Neuronal stem cell (in vitro differentiated cells): ENCODE results near the gene PRTFDC1.
"Not testable (repeated sequence)": the region's sequence is repeated elsewhere in the genome, so short reads cannot be mapped to it uniquely, and the experiment has no call there.

Experiments used
- DNase-seq: peaks from one replicate; pipeline ENCODE4 v3.0.0-alpha.2; 2013; ENCODE audit warnings: low spot score
- H2AFZ ChIP-seq: one replicate; pipeline ENCODE4 v1.6.1; 2013; ENCODE audit warnings: mild to moderate bottlenecking, low read length, inconsistent platforms
- H2AK5ac ChIP-seq: 2 replicates; pipeline ENCODE4 v1.6.1; 2013; ENCODE audit warnings: low read depth, mild to moderate bottlenecking, inconsistent platforms, low read length, moderate library complexity, mixed read lengths
- H2BK120ac ChIP-seq: 2 replicates; pipeline ENCODE4 v1.6.1; 2013; ENCODE audit warnings: low read depth, mild to moderate bottlenecking, inconsistent platforms, low read length, moderate library complexity, mixed read lengths
- H2BK12ac ChIP-seq: one replicate; pipeline ENCODE4 v1.6.1; 2013; ENCODE audit warnings: low read length, inconsistent platforms
- H2BK15ac ChIP-seq: 2 replicates; pipeline ENCODE4 v1.6.1; 2013; ENCODE audit warnings: mild to moderate bottlenecking, low read length, inconsistent platforms, mixed read lengths
- H2BK5ac ChIP-seq: one replicate; pipeline ENCODE4 v1.6.1; 2013; ENCODE audit warnings: inconsistent platforms, mild to moderate bottlenecking, low read length, moderate library complexity
- H3K14ac ChIP-seq: one replicate; pipeline ENCODE4 v1.6.1; 2013; ENCODE audit warnings: low read length, inconsistent platforms
- H3K18ac ChIP-seq: 2 replicates; pipeline ENCODE4 v1.6.1; 2013; ENCODE audit warnings: low read length, inconsistent platforms
- H3K23ac ChIP-seq: 2 replicates; pipeline ENCODE4 v1.6.1; 2013; ENCODE audit warnings: low read depth, mild to moderate bottlenecking, mixed read lengths, low read length, inconsistent platforms; ENCODE audit not compliant: poor library complexity
- H3K27ac ChIP-seq: replicated peaks from 3 replicates; pipeline ENCODE4 v1.5.1; 2013; ENCODE audit warnings: low read length, inconsistent platforms
- H3K27me3 ChIP-seq, 3 experiments: 2 replicates each; pipeline ENCODE4 v1.6.1; 2013; ENCODE audit warnings: low read length in 3 of 3, mild to moderate bottlenecking in 2 of 3, inconsistent platforms in 1 of 3, low read depth in 1 of 3, mixed read lengths in 1 of 3, moderate library complexity in 1 of 3; ENCODE audit not compliant: control insufficient read depth in 3 of 3, insufficient read depth in 3 of 3
- H3K36me3 ChIP-seq, 2 donors: replicated peaks in 1 of 2; 2 replicates each; pipeline ENCODE4 v1.6.1; 2013; ENCODE audit warnings: low read length in 2 of 2; ENCODE audit not compliant: control insufficient read depth in 2 of 2, insufficient read depth in 2 of 2
- H3K4ac ChIP-seq: 2 replicates; pipeline ENCODE4 v1.6.1; 2013; ENCODE audit warnings: inconsistent platforms, mild to moderate bottlenecking, low read length, moderate library complexity
- H3K4me1 ChIP-seq, 2 donors: 1 replicate in 1 of 2; 2 replicates in 1 of 2; pipeline ENCODE4 v1.6.1; 2013; ENCODE audit warnings: low read length in 2 of 2, low read depth in 1 of 2; ENCODE audit not compliant: control insufficient read depth in 2 of 2, insufficient read depth in 1 of 2
- H3K4me2 ChIP-seq: one replicate; pipeline ENCODE4 v1.6.1; 2013; ENCODE audit warnings: mild to moderate bottlenecking, low read length, inconsistent platforms; ENCODE audit not compliant: insufficient read depth, poor library complexity, severe bottlenecking
- H3K4me3 ChIP-seq, 2 donors: 2 replicates each; pipeline ENCODE4 v1.5.1; 2013; ENCODE audit warnings: low read length in 2 of 2, mild to moderate bottlenecking in 2 of 2, inconsistent platforms in 1 of 2, moderate library complexity in 1 of 2
- H3K79me1 ChIP-seq: one replicate; pipeline ENCODE4 v1.6.1; 2013; ENCODE audit warnings: low read depth, mild to moderate bottlenecking, inconsistent platforms, low read length, moderate library complexity
- H3K9ac ChIP-seq: one replicate; pipeline ENCODE4 v1.6.1; 2013; ENCODE audit warnings: mild to moderate bottlenecking, low read depth, low read length, inconsistent platforms; ENCODE audit not compliant: poor library complexity
- H3K9me3 ChIP-seq, 2 donors: replicated peaks in 1 of 2; 2 replicates each; pipeline versions ENCODE3 to v1.6.1; 2013; ENCODE audit warnings: low read length in 2 of 2, mild to moderate bottlenecking in 2 of 2, inconsistent platforms in 1 of 2, low read depth in 1 of 2, mixed read lengths in 1 of 2, moderate library complexity in 1 of 2; ENCODE audit not compliant: control insufficient read depth in 2 of 2, insufficient read depth in 1 of 2
- H4K8ac ChIP-seq: one replicate; pipeline ENCODE4 v1.6.1; 2013; ENCODE audit warnings: low read depth, mild to moderate bottlenecking, inconsistent platforms, low read length, moderate library complexity
- H4K91ac ChIP-seq: one replicate; pipeline ENCODE4 v1.6.1; 2013; ENCODE audit warnings: low read length, low read depth, mild to moderate bottlenecking, inconsistent platforms; ENCODE audit not compliant: poor library complexity
- WGBS, 2 donors: extraction: QIAGEN DNeasy Blood & Tissue Kit; methylation state at CpG; one replicate each; pipeline ENCODE4 v1.1.7; 2013; ENCODE audit warnings: missing lambda C conversion rate in 2 of 2, mixed read lengths in 1 of 2; ENCODE audit not compliant: insufficient read length in 2 of 2, insufficient replicate concordance in 1 of 2; ENCODE audit errors: extremely low coverage in 2 of 2; 5-methylcytosine and 5-hydroxymethylcytosine counted together

Gene PRTFDC1

DNA sequence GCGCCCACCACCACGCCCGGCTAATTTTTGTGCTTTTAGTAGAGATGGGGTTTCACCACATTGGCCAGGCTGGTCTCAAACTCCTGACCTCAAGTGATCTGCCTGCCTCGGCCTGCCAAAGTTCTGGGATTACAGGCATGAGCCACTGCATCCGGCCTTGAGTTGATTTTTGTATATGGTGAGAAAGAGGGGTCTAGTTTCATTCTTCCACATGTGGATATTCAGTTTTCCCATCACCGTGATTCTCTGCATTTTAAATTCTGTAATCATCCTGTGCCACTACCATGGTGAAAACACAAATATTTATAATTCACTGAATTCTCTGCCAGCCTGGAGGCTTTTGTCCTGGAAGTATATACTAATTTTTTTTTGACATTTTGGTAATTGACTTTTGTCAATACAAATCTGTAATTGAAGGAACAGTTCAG, 5.2 kb upstream of the PRTFDC1 start:
- H2BK5ac ChIP-seq, H3K9me3 ChIP-seq, DNase-seq, H3K14ac ChIP-seq, H2BK15ac ChIP-seq, H4K91ac ChIP-seq, H2AK5ac ChIP-seq, H3K27me3 ChIP-seq, H3K4ac ChIP-seq, H3K23ac ChIP-seq, H2AFZ ChIP-seq, H2BK120ac ChIP-seq, H4K8ac ChIP-seq, H3K27ac ChIP-seq, H3K4me3 ChIP-seq, H3K9ac ChIP-seq, H3K36me3 ChIP-seq, H3K4me2 ChIP-seq, H2BK12ac ChIP-seq, H3K18ac ChIP-seq, H3K79me1 ChIP-seq: not testable (repeated sequence)
- peaks cover 3 to 29% of the 10 kb centered on the region in 2 donors for H3K4me1 ChIP-seq
- no CpG with 5 or more reads among the region's 6 CpGs for WGBS, 2 donors

DNA sequence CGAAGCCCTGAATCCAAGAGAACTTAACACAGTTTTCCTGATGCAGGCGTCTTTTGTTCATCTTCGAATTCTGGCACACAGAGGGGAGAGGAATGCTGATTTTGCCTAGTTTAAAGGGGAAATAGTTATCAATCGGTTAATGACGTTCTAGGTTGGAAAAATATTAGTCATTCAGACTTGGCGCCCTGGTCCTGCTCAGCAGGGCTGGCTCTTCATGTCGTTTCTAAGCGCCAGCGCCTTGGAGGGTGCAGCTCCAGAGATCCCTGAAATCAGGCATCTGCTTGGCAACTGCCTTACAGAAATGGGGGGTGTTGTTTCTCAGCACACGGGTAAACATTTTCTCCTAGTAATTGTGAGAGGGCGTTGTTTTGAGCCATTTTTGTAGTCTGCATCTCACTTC, 1.3 kb upstream of the PRTFDC1 start:
- no peak overlapping the region for H3K23ac ChIP-seq
- peak overlapping the region; percentile 40 for H2AFZ ChIP-seq
- H4K8ac ChIP-seq, result no peak overlapping the region
- no peaks in the 10 kb centered on the region for H3K79me1 ChIP-seq
- no peak overlapping the region for H2BK15ac ChIP-seq
- no peak overlapping the region for H3K27ac ChIP-seq
- H3K14ac ChIP-seq, result no peak overlapping the region
- H2AK5ac ChIP-seq, result no peak overlapping the region
- WGBS, 2 donors, result no CpG with 5 or more reads among the region's 11 CpGs
- no peak overlapping the region for H3K18ac ChIP-seq
- H3K27me3 ChIP-seq, result no peaks in the 10 kb centered on the region
- H2BK12ac ChIP-seq, result no peak overlapping the region
- peaks cover 16 to 29% of the 10 kb centered on the region in 2 donors for H3K4me1 ChIP-seq
- no peak overlapping the region for H3K9ac ChIP-seq
- no peak overlapping the region for H4K91ac ChIP-seq
- H3K4ac ChIP-seq, result no peak overlapping the region
- no peak overlapping the region for H3K4me2 ChIP-seq
- no peaks in the 10 kb centered on the region for H3K9me3 ChIP-seq
- H3K4me3 ChIP-seq, result no peak overlapping the region
- no peaks in the 10 kb centered on the region for H3K36me3 ChIP-seq
- no peak overlapping the region for H2BK5ac ChIP-seq
- DNase-seq, result no peak
- no peak overlapping the region for H2BK120ac ChIP-seq

DNA sequence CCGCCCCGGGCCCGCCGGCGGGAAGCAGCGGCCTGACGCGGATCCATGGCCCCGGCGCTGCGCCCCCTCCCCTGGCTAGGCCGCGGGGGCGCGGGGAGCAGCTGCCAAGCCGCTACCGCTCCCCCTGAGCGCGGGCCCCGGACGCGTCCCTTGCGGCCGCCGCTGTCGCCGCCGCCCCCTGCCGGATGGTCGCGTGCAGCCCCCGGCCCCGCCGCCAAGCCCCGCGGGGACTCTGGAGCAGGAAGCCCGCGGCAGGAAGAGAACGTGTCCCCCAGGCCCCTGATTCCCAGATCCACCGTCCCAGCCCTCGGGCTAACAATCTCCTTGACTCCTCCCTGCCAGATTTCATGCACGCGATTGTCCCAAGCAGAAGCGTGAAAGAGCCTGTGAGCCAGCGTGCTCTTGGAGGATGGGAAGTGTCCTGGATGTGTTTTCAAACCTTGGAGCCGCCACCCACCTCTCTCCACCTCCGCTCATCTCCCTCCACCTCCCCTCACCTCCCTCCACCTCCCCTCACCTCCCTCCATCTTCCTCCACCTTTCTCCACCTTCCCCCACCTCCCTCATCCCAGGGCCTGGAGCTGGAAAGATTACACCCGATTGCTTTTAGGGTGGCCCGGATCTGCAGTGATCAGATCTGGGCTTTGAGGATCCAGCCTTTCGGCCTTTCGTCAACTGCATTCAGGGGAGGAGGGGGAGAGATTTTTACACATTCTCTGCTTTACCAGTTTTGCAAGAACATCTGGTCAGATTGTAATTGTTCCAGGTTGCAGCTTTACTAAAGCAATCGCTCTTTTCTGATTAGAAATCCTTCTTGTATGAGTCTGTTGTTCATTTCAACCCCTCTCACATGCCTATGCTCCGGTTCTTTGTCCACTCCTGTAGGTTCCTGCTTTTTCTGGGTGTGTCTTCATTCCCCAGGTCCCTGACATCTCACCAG, 570 bp upstream of the PRTFDC1 start:
- Histone ChIP-seq H2BK5ac (no peak overlapping the region), H3K4me1 (peaks cover 16 to 22% of the 10 kb centered on the region in 2 donors), H3K23ac (peak overlapping the region; percentile 56), H4K91ac (no peak overlapping the region), H2BK12ac (no peak overlapping the region), H2AFZ (peak overlapping the region; percentile 40), H2BK15ac (peak overlapping the region; percentile 77), H3K4me2 (peak overlapping the region; percentile 66), H3K4me3 (peak overlapping the region; percentile 66 to 72), H2BK120ac (peak overlapping the region; percentile 6), H3K36me3 (no peaks in the 10 kb centered on the region), H3K14ac (no peak overlapping the region), H3K27ac (peak overlapping the region; percentile 72), H3K18ac (peak overlapping the region; percentile 87), H3K9ac (peak overlapping the region; percentile 80), H3K79me1 (no peaks in the 10 kb centered on the region), H2AK5ac (no peak overlapping the region), H3K27me3 (no peaks in the 10 kb centered on the region), H3K9me3 (no peaks in the 10 kb centered on the region), H3K4ac (no peak overlapping the region), H4K8ac (no peak overlapping the region)
- no CpG with 5 or more reads among the region's 53 CpGs for WGBS, 2 donors
- DNase-seq, result peak; percentile 57
